Endometrium (tissue), 2 donors: ENCODE data around the gene RIC8B.
"Not testable (repeated sequence)": the region's sequence is repeated elsewhere in the genome, so short reads cannot be mapped to it uniquely, and the experiment has no call there.

Experiments
- FAIRE-seq: peaks from 2 replicates; lab custom pipeline; 2012; peaks lifted over from hg19 to GRCh38; lab: Jason Lieb, UNC
- donor health status: control.
- donor health status: control.

The RIC8B gene

DNA sequence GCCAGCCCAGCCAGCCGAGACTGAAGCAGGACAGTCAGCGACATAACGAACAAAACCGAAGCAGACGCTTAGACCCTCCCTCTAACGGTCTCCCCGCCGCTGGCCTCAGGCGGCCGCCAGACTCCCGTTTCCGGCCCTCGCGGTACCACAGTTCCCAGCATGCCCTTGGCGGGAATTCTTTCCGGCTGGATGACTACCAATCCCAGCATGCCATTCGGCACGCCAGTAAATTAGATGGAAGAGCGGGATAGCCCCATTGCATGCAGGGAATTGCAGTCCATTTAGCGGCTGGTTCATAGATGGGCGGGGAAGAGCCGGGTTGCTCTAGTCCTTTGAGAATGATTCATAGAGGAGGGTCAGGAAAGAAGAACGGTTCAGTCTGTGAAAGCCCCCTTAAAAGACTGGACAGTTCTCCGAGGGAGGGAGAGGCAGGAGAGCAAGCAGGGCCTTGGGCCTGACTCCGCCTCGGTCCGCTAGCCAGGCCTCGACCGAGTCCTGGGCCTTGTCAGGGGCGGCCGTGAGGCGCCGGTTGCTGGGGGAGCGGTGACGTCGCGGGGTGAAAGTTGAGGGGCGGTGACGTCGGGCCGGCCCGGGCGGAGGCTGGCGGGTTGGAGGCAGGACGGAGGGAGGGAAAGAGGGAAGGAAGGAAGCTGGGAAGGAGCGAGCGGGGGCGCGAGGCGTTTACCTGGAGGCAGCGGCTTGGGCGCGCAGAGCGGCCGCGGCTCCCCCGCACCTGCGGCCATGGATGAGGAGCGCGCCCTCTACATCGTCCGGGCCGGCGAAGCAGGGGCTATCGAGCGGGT, at the start of gene RIC8B:
Gene RIC8B (plus strand): TSS at position 678 of the 803 bp plus-strand sequence. CDS start 64 bp downstream, at position 742.
- peak; percentile 97 for FAIRE-seq

GRCh38 chr12:106724934-106725333, 49.5 kb upstream of the RIC8B start:
- no peak for FAIRE-seq

DNA sequence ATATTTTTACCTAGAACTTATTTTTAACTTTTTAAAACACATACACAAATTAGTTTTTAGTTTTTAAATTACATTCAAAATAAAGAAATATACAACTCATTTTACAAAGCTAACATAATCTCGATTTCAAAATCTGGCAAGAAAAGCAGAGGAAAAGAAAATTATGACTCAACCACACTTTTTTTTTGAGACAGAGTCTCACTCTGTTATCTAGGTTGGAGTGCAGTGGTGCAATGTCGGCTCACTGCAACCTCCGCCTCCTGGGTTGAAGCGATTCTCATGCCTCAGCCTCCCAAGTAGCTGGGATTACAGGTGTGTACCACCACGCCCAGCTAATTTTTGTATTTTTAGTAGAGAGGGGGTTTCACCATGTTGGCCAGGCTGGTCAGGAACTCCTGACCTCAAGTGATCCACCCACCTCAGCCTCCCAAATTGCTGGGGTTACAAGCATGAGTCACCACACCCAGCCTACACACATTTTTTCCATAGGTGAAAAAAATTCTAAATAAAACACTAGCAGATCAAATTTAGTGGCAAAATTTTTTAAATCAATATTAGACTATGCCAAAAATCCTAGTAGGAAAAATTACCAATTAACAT, 47.8 kb upstream of the RIC8B start:
- FAIRE-seq: not testable (repeated sequence)

GRCh38 chr12:106729611-106730010, 44.9 kb upstream of the RIC8B start:
- FAIRE-seq: no peak

- FAIRE-seq: no peak
Measured at GRCh38 chr12:106732890-106733289, 41.6 kb upstream of the RIC8B start.

DNA sequence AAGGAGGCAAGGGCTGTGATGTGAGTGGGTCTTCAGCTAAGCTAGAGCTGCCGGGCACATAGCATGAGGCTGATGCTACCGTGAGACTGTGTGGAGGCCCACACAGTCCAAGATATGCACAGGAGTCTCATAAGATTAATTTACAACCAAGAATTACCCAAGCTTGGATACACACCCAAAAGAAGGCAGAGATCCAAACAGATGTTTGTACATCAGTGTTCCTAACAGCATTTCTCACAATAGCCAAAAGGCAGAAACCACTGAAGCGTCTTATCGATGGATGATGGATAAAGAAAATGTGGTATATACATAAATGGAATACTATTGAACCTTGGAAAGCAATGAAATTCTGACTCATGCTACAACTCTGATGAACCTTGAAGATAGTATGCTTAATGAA, 40.8 kb upstream of the RIC8B start:
- no peak for FAIRE-seq

DNA sequence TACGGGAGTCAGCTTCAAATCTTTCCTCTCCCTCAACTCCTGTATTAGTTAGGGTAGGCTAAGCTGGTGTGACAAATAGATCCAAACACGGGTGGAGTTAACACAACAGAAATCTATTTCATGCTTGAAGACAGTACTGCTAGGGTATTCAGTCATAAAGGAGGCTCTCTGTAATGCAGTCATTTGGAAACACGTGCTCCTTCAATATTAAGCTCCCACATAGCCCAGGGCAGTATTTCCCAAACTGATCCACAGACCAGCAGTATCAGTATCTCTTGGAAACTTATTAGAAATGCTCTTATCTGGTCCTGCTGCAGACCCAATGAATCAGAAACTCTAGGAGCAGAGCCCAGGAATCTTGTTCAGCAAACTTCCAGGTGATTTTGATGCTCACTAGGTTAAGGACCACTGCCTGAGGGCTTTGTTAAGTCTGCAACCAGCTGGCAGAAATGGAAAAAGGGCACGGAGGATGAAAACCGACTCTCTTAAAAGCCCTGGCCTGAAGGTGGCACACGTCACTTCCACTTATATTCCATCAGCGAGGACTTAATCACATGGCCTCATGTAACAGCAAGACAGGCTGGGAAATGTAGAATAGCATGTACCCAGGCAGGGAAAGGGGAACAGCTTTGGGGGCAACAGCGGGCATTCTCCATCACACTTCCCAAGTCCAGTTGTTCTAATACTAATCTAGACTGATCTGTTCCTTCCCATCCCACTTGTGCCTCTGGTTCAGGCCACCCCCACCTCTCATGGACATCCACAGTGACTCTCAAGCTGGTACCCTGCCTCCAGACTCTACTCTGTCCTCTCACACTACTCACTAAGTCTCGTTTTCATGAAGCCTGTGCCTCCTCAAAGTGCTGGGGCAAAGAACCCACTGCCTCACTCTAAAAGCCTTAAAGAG, 38.2 kb upstream of the RIC8B start:
- FAIRE-seq: no peak

DNA sequence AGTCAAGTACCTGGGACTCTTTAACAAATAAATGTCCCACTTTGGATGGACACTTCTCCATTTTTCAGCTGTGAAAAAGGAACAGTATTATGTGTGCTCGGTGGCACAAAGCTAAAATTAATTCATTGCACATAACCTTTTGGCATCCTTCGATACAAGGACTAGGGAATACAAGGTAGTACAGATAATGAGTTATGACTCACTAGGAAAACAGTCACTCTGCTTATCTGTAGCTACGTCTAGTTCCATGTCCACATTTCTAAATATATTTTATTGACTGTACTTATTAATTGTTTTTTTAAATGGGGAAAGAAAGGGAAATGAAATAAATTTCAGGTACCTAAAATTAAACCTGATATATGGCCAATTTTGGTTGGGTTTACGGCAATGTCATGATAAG, 35.2 kb upstream of the RIC8B start:
- no peak for FAIRE-seq

- no peak for FAIRE-seq
Measured at GRCh38 chr12:106739815-106740530, 34.5 kb upstream of the RIC8B start.

GRCh38 chr12:106740818-106741217, 33.7 kb upstream of the RIC8B start:
- FAIRE-seq: no peak

DNA sequence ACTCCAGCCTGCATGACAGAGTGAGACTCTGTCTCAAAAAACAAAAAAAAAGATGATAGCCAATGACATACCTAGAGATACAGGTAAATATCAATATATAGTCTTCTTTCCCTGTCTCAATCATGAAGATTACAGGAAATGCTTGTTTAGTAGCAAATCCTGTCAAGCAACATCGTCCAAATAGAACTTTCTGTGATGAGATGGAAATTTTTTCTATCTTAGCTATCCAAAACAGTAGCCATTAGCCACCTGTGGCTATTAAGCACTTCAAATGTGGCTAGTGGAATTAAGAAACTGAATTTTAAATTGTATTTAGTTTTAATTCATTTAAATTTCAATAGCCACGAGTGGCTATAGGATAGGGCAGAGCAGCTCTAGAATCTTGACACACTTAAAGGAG, 33.2 kb upstream of the RIC8B start:
- FAIRE-seq: no peak

DNA sequence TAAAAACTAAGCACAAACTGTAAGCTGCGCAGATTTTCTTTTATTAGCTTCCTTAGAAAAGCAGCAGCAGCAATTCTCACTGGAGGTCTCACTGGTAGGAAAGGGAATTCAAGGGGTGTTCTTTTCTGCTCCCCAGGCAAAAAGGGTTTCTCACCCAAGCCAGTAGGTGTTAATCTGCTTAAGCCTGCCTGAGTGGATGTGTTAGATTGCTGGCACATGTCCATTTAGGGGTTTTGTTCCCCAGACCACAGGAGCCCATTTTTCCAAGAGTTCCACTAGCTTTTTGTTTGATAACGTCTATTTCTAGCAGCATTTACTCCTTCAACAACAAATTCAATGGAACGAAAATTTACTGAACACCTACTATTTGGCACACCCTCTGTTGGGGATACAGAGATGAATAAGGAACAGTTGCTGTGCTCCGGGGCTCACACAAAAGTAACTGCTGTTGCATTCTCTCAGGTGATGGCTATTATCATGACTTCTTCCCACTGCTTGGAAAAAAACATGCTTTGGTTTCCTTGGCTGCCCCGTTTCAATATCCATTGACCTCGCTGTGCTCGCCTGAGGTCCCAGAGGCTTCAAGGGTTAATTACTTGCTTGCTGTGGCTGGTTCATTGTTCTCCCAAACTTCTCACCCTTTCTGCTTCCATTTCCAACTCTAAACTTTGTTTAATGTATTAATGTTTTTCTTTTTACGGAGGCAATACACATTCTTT, 31.1 kb upstream of the RIC8B start:
- FAIRE-seq: no peak

- no peak for FAIRE-seq
Measured at GRCh38 chr12:106744600-106744999, 29.9 kb upstream of the RIC8B start.

GRCh38 chr12:106745181-106745745, 29.2 kb upstream of the RIC8B start:
- FAIRE-seq: no peak

DNA sequence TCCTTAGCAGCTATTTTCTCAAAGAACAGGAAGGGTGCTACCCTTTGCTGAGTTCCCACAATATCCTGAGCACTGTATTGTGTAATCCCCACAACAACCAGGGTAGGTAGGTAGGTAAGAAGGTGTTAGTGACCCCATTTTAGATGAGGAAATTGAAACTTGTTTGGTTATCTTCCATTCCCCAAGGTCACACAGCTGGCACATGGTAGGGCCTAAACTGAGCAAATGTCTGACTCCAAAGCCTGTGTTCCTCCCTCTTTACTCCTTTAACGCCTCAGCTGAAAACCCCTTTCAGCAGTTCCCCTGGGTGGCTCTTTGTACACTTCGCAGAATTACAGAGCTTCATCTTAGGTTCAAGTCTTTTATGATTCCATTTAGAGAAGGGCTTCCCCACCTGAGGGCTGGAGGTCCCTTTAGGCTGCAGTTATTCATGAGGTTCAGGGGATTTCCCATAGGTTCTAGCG, 26.5 kb upstream of the RIC8B start:
- FAIRE-seq: no peak

- no peak for FAIRE-seq
Measured at GRCh38 chr12:106750524-106750923, 24.0 kb upstream of the RIC8B start.

DNA sequence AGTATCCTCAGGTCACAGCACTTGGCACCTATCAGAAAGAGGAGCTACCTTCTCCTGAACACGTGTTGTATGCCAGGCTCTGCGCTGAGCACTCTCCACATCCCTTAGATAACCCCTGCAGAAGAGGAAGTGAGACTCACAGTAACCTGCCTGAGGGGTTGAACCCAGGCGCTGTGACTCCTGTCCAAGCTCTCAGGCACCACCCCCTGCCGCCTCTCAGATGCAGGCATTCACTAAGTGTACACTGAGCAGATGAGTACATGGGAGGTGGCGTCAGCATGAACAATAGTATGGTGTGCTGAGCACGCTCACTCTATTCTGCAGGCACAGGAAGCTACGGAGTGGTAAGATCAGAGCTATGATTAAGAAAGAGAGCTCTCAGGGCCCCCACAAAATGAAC, 21.0 kb upstream of the RIC8B start:
- no peak for FAIRE-seq

- FAIRE-seq: no peak
Measured at GRCh38 chr12:106754331-106754730, 20.2 kb upstream of the RIC8B start.

DNA sequence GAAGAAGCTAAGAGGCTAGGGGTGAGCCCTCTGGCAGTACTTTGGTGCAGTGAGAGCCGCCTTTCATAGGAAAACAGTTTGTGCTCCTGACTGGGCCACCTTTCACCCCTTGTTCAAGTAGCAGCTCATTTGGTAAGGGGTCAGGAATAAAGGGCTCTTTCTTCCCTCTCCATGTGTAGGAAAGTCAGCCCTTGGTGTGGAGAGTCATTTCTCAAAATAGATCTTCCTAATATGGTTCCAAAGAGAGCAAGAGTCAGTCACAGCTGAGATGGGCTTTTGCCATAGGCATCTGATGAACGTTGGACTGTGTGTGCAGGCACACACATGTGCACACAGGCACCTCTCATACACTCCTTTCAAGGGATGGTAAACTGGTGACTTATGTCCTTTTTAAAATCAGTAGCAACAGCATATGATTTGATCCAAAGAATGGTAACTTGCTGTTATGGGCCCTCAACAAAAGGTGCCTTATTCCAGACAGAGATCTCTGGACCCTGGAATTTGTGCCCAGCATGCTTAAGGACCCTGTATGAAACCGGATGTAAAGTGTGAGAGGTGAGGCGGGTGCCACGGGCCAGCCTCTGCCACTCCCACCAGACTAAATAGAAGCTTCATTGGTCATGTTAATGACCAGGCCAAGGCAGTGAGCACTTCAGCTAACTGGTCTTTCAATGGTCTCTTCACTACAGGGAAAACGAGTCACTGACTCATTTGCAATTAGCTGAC, 16.7 kb upstream of the RIC8B start:
- no peak for FAIRE-seq
